HG02981 (cell line): ENCODE results near the gene IL31RA.

Experiments used
- ATAC-seq: cut with Tn5 transposase; IDR thresholded peaks from one replicate; pipeline ENCODE4 v1.9.1; 2021; ENCODE audit warnings: mild to moderate bottlenecking, moderate library complexity; ENCODE audit not compliant: unreplicated experiment

IL31RA gene

GRCh38 chr5:55858104-55858503, 6.9 kb downstream of the IL31RA start:
- ATAC-seq: no peak

- ATAC-seq: no peak
These were observed 9.1 kb downstream of the IL31RA start for GRCh38 chr5:55860288-55860687.

DNA sequence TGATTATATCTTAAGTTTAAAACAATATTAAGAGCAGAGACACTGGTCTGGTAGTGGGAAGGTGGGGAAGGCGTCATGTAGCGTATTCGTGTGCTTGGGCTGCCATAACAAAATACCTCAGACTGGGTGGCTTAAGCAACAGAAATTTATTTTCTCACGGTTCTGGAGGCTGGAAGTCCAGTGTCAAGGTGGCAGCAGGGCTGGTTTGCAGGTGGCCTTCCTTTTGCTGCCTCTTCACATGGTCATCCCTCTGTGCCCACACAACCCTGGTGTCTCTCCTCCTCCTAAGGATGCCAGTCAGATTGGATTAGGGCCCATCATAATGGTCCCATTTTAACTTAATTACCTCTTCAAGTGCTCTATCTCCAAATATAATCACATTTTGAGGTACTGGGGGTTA, 9.6 kb downstream of the IL31RA start:
- no peak for ATAC-seq

DNA sequence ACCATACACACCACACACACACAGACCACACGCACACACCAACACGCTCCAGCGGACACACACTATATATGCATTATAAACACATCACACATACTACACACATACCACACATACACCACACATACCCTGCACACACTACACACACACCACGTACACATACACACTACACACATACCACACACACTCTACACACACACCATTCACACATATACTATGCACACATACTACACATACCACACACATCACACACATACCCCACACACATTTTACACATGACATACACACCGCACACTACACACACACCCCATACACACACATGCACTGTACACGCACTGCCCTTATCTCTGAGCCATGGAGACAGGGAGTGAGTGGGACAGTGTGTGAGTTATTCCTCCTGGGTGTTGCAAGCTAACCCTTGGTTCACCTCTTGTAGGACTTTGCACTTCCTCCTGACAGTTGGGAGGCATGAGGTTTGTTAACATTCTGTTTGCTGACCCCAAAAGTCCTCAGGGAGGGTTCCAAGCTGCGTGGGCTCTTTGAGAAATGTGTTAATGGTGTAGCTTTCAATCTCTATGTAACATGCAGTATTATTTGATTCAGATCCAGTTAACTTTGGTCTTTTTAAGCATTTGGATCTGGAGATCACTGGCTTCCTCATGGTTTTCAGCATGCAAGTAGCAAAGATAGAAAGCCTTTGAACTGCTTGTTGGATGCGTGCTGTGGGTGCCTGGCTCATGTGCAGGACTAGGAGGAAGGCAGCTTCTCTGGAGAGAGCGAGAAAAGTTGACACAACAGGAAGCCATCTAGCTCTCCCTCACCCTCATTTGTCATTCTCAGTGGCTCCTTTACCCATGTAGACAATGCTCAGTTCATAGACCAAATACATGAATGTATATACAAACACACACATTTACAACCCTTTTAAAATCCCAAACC, 13.7 kb downstream of the IL31RA start:
- ATAC-seq: no peak

- ATAC-seq: no peak
These were observed 14.7 kb downstream of the IL31RA start for GRCh38 chr5:55865831-55866230.

GRCh38 chr5:55866485-55866884, 15.3 kb downstream of the IL31RA start:
- ATAC-seq: no peak

DNA sequence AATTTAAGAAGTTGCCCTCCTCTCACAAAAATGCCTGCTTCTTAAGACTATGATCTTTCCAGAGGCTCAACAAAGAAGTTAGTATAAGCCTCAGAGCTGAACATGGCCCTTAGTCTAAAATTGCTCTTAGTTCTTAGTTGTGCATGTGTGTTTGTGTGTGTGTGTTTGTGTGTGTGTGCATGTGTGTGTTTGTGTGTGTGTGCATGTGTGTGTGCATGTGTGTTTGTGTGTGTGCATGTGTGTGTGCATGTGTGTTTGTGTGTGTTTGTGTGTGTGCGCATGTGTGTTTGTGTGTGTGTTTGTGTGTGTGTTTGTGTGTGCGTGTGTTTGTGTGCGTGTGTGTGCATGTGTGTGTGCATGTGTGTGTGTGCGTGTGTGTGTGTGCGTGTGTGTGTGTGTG, 15.8 kb downstream of the IL31RA start:
- no peak for ATAC-seq

DNA sequence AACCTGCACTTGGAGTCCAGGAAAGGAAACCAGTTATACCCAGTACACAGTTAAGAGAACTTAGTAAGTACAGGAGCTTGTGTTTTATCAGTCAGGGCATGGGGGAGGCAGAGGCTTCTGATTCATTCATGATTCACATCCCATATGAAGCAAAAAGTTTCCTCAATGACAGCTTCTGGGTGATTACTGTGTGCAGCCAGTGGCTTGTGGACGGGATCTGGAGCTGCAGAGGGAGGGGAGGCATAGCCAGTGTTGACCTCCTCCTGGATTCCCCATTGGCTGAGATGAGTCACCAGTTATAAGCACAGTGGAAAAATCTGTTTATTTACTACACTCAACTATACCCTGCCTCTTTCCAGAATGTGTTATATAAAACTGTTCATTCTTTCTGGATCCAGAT, 17.7 kb downstream of the IL31RA start:
- ATAC-seq: no peak

GRCh38 chr5:55869847-55870246, 18.7 kb downstream of the IL31RA start:
- no peak for ATAC-seq

- no peak for ATAC-seq
These were observed 22.1 kb downstream of the IL31RA start for GRCh38 chr5:55873234-55873633.

DNA sequence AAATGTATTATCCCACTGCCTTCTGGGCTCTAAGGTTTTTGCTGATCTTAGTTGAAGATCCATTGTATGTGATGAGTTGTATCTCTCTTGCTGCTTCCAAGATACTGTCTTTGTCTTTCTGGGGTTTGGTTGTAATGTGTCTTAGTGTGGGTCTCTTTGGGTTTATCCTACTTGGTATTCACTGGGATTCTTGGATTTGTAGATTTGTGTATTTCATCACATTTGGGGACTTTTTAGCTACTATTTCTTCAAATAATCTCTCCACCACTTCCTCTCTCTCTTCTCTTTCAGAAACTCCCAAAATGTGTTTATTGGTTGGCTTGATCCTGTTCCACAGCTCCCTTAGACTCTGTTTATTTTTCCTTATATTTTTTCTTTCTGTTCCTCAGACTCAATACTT, 26.5 kb downstream of the IL31RA start:
- no peak for ATAC-seq

DNA sequence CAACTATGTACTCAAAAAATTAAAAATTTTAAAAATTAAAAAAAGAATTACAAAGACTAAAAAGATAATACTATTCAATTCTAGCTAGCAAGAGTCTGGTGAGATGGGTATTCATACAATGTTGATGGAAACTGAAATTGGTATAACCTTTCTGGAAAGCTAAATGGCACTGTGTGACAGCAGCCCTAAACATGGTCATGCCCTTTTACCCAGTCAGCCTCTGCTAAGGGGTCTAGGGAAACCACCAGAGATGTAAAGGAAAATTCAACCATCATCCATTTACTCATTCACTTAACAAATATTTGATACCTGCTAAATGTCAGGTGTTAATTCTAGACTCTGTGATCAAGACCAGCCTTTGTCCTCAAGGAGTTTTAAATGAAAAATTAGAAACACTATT, 29.3 kb downstream of the IL31RA start:
- ATAC-seq: no peak

GRCh38 chr5:55885359-55885758, 34.2 kb downstream of the IL31RA start:
- ATAC-seq: no peak

DNA sequence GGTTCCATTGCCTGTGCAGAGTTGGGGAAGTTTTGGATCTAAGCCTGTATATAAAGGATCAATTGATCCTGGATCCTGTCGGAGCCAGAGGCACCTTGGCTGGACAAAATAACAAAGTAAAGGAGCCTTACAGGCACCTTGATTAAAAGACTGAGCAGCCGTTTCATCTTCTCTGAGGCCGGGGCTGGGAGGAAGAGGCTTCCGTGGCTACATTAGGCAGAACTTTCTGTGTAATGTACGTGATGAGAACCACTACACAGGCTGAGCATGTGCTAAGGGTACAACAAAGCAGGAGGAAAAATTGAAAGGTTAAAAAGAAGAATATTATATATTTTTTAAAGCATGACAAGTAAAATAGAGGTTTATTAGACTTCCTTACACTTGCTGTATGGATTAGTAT, 37.0 kb downstream of the IL31RA start:
- no peak for ATAC-seq

DNA sequence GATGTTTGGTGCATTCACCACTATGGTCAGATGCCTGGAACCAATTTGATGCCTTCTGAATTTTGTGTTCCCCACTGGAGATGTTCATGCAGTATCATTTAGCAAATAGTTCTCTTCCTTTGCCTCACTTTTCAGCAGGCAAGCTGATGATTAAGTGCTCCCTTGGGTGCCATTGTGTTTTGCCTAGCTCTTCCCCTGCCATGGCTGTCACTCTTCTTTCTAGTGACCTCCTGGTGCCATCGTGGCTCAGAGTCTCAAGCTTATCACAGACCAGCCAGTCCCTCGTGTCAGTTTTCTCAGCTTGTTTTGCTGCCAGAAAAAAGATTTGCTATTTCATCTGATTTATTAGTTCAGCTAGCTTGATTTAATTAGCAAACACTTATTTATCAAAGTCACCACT, 41.3 kb downstream of the IL31RA start:
- ATAC-seq: no peak

DNA sequence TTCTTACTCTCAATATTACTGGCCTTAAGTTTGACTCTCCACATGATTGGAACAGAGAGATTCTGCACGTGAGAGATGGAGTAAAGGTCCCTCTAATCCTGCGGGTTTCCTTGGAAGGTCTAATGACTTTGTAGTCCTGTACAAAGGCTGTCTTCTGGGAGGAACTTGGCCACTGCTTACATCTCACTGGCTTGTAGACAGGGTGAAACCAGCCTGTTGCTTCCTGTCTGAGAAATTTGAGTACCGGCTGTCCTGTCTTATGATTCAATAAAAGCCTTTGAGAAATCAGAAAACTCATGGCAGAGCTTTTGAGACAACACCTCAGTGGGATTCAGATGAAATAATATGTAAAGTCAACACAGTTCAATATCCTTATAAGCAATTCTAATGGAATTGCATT, 43.0 kb downstream of the IL31RA start:
- ATAC-seq: no peak

- ATAC-seq: no peak
These were observed 44.2 kb downstream of the IL31RA start for GRCh38 chr5:55895346-55895745.

DNA sequence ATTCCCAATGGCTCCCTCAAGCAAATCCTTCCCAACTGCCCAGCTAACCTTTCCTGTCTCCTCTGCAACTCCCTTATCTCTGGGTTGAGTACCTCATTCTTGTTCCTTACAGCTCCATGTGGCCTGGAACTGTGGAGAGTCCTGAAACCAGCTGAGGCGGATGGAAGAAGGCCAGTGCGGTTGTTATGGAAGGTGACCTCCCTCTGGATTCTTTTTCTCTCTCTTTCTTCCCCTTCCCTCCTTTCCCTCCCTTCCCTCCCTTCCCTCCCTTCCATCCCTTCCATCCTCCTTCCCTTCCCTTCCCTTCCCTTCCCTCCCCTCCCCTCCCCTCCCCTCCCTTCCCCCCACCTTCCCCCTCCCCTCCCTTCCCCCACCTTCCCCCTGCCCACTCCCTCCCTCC, 45.1 kb downstream of the IL31RA start:
- no peak for ATAC-seq

- ATAC-seq: no peak
These were observed 45.5 kb downstream of the IL31RA start for GRCh38 chr5:55896663-55897062.

- no peak for ATAC-seq
These were observed 46.2 kb downstream of the IL31RA start for GRCh38 chr5:55897206-55897894.

DNA sequence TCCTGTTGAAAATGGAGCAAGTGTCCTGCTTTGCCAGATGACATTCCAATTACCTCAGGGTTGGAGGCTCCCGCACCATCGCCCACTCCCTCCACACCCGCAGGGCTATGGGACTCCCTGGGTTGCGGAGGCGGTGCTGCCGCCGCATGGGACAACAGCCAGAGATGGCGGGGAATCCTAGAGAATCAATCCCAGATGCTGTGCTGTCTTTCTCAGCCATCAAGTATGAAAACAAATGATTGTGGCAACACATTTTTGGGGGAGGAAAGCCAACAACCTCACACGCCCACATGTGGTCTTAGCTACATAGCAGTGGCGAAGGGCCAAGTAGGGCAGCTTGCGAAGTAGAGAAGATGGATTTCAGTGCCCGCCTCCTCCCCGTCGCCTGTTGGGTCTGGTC, 46.7 kb downstream of the IL31RA start:
- ATAC-seq: no peak

GRCh38 chr5:55899344-55899743, 48.2 kb downstream of the IL31RA start:
- no peak for ATAC-seq
